ENCODE data around the gene CASP8.
"Not testable (repeated sequence)": the region's sequence is repeated elsewhere in the genome, so short reads cannot be mapped to it uniquely, and the experiment has no call there.

CASP8 gene

DNA sequence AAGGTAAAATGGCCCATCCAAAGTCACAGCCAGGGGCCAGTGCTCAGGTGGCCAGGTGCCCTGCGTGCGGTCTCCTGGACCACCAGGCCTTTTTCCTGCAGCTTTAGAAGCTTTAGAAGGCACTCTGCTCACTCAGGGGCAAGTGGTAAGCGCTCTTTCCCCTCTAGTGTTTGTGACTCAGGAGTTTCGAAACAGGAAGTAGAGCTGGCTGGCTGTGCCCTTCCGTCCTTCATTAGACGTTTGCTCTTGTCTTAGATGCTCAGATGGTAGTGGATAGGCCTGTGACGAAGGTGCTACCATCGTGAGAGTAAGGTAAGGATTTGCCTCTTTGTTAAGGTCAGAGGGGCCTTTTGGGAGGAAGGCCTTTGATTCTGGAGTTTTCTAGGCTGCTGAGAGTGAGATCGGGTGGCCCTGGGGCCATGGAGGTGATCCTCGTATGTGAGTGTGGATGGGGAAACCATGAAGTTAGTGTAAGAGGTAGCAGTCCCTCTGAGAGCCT lies at the start of gene CASP8:
Gene CASP8 (plus strand): TSS at position 235 of the 499 bp plus-strand sequence. CDS start 5,951 bp downstream, outside the sequence.
- no peak for DNase-seq

DNA sequence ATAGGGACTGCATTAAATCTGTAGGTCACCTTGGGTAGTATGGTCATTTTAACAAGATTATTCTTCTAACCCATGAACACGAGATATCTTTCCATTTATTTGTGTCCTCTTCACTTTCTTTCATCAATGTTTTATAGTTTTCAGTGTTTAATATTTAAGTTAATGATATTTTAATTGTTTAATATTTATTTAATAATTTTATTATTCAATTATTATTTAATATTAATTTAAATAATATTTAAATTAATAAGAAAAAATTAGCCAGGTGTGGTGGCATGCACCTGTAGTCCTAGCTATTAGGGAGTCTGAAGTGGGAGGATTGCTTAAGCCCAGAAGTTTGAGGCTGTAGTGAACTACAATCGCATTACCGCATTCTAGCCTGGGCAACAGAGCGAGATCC lies 44.4 kb upstream of the CASP8 start:
- DNase-seq: no peak

DNA sequence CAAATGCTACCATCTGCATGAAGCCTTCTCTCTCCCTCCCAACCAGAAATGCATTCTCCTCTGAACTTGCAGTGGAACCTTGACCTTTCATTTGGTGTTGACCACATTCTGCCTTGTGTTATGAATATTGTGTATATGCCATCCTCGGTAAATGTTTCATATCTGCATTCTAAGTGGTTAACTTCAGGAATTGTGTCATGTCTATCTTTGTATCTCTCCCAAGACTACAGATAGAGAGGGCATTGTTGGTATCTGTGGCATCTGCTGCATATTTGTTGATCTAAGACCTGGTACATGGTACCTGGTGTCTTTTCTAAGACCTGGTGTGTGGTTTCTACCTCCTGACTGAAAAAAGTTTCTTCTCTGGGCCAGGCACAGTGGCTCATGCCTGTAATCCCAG lies 43.4 kb upstream of the CASP8 start:
- DNase-seq: no peak

DNA sequence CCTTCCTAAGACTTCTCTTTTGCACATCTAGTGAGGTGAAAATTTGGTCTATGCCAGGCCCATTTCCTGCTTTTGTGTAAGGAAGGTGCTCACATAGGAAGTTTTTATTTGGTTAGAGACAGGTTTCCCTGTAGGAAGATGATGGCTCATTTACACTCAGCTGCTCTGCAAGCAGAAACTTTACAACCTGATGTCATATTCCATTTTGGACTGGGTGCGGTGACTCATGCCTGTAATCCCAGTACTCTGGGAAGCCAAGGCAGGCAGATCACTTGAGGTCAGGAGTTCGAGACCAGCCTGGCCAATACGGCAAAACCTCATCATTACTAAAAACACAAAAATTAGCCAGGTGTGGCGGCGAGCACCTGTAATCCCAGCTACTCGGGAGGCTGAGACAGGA lies 41.6 kb upstream of the CASP8 start:
- no peak for DNase-seq

DNA sequence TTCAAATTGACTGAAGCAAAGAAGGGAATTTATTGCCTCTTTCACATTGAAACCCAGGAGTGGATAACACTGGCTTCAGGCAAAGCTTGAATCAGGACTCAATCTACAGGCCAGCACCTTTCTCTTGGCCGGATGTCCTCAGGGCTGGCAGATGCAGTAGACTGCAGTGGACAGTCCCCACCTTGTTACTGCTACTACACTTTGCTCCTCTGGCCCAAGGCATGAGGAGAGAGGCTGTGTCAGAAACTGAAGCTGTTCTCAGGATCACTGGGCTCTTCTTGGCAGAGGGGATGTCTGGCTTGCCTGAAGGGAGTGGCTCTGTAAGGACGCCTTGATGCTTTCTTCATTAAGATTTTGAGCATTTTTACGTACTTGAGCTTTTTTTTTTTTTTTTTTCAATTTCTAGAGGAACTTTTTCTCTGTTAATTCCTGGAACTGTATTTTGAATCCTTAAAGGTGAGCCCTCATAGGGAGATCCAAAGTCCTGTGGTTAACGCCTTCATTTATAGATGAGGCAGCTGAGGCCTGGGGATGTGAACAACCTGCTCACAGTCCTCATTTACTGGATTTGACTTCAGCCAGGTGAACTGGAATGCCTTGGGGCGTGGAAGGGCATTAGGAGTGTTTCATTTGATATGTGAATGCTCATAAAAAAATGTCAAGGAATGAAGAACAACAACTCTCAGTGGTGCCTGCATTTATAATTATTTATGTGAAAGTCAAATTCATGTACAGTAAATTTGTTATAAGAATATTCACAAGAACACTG lies 40.8 kb upstream of the CASP8 start:
- DNase-seq: no peak

DNA sequence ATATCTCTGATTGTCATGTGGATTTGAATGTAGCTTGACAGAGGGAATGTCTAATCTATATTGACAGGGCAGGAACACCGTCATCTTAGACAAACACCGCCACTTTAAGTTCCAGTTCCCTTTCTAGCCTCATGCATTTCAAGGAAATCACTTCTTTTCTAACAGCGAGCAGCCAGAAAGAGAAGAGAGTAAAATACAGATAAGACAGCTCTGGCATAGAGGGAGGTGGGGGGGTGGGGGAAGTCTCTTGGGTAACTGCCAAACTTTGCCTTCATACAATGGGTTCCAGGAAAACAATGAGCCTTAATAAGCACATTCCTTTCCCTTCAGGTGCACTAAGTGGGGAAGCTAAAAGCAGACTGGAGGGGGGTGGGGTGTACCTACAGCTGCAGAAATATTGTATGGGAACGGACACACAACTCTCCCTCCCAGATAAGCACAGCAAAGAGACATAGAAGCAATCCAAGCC lies 40.2 kb upstream of the CASP8 start:
- DNase-seq: no peak

DNA sequence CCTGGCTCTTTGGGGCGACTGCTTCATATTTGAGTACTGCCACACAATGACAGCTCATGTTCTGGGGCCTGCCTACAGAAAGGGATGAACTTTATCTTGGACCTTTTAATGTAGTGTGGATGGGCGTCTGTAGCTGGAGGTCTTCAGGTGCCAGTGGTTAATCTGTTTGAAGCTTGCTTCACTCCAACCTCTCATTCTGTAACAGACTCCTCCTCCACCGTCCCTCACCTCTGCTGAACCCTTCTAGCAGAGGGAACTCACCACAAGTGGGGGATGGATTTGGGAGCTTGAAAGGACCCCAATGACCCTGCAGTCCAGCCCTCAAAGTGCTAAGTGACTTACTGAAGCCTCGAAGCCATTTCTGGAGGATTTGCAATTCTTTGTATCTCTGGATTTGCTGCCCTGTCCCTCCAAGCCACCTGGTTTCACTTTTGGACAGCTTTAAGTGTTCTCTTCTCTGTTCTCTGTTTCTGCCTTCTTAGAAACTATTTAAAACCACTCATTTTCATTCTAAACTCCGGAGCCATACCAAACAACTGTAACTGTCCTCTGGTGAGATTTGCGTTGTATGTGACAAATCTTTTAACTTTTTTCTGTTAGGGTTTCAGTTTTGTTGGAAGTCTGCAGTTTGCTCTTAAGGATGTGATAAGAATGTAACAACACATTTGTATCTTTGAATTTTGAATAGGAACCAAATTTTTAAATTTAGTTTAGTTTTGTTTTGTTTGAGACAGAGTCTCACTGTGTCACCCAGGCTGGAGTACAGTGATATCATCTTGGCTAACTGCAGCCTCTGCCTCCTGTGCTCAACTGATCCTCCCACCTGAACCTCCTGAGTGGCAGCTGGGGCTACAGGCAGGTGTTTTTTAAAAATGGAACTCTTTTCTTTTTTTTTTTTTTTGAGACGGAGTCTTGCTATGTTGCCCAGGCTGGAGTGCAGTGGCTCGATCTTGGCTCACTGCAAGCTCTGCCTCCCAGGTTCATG lies 37.0 kb upstream of the CASP8 start:
- no peak for DNase-seq

DNA sequence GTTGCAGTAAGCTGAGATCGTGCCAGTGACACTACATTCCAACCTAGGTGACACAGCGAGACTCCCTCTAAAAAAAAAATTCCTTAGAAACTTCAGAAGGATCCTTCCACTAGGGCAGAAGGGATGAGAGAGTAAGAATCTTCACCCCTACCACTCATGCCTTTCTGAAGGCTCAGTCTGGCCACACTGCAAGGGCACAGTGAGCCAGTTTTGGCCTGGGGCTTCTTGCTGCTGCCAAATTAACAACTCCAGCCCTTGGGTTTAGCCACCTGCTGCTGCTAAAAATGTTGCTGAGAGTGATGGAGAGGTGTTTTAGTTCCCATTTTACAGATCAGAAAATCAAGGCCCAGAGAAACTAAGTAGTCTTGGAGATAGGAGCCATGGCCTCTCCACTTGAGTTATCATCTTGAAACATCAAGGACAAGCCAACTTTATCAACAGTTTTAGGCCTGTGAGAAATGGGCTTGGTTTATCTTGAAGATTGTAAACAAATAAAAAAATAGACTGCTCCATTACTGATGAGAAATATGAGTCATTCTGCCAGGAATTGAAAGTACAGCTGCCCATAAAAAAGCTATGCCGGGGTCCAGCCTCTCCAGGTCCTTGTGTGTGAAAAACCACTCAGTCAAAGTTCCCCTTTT lies 31.9 kb upstream of the CASP8 start:
- DNase-seq: no peak

DNA sequence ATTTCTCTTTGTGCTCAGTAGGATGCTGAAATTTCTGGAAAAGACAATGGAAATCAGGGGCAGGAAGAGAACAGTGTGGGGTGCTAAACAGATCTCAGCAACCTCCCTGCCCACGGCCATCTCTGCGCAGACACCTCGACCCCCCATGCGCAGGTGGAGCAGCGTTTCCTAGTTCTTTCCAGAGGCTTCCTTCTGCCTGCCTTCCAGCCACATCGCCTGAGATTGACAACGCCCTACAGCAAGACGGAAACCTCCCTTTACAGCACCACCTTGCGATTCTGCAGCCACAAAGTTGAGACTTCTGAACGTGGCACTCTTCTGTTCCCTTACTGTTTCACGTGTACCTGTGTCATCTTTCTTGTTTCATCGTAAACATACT lies 31.4 kb upstream of the CASP8 start:
- DNase-seq: no peak

DNA sequence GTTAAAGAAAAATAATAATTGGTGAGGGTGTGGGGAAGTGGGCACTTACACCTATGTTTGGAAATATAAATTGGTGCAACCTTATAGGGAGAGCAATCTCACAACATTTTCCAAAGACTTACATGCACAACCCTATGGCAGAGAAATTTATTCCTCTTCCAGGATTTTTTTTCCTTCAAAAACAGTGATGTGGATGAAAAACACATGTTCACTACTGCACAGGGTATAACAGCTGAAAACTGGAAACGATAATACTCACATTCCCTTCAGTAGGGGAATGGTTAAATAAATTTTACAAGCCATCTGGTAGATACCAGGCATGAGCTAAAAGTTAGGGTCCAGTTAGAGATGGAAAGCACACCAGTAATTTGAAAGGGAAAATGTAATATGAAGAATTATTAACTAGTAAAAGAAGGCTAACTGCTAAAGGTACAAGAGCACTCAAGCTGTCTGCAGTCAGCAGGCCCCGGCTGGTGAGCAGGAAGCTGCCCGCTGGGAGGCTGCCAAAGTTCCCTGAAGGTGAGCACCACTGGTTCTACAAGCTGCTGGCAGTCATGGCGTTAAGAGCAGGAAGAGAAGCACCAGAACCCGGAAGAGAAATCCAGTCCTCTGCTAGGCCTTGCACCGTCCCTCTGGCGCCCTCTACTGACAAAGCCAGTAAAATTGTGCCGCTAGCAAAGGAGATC lies 28.4 kb upstream of the CASP8 start:
- peak; percentile 97 for DNase-seq

DNA sequence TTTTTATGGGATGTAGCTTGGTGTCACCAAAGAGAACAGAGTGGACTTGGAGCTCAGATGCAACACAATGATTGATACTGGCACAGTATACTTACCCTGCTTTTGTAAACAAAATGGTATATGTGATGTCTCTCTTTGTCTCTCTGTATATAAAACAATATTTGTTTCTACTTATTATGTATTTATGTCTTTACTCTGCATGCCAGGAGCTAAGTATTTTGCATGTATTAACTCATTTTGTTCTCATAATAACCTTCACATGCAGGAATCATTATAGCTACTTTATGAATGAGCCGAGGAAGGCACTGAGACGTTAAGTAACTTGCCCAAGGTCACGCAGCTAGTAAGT lies 27.9 kb upstream of the CASP8 start:
- DNase-seq: no peak

DNA sequence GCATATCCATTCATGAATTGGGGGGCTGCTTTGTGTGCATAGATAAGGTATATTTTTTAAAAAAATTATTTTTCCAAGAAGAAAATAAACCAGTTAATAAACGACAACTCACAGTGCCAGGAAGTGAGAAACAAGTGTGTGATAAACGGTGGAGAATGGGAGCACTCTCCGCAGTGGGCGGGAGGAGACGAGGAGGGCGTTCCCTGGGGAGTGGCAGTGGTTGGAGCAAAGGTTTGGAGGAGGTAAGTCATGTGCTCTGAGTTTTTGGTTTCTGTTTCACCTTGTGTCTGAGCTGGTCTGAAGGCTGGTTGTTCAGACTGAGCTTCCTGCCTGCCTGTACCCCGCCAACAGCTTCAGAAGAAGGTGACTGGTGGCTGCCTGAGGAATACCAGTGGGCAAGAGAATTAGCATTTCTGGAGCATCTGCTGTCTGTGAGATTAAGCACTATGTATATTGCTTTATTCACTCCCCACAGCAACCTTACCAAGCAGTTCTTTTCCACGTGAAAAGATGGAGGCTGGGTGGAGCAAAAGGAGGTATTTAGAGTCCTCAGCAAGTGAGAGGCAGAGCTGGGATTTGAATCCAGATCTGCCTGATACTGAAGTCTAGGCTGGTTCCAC lies 27.0 kb upstream of the CASP8 start:
- DNase-seq: peak; percentile 90

DNA sequence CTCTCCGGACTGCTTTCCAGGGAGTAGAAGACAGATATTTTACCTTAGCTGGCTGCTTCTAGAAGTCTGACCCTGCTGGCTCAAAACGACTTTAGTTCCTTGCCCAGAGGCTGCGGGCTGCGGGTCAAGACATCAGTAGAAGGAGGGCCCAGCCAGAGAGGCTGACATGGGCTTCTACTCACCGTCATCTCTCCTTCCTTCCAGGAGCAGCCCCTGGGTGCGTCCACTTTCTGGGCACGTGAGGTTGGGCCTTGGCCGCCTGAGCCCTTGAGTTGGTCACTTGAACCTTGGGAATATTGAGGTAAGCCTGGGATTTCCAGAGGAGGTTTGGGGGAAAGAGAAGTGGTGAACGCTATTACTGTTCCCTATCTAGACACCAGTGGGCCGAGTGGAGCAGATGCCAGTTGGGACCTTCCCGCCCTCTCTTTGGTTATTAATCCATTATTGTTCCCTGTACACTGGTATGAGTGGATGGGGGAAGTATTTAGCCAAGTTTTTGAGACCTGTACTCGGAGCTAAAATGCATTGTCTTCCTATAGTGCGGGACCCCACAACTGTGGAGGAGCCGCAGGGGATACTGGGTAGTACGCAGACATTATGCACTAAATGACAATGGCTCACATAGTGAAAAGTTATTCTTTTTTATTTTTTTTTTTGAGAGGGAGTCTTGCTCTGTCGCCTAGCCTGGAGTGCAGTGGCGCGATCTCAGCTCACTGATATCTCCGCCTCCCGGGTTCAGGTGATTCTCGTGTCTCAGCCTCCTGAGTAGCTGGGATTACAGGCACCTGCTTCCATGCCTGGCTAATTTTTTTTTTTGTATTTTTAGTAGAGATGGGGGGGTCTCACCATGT lies 26.3 kb upstream of the CASP8 start:
- no peak for DNase-seq

DNA sequence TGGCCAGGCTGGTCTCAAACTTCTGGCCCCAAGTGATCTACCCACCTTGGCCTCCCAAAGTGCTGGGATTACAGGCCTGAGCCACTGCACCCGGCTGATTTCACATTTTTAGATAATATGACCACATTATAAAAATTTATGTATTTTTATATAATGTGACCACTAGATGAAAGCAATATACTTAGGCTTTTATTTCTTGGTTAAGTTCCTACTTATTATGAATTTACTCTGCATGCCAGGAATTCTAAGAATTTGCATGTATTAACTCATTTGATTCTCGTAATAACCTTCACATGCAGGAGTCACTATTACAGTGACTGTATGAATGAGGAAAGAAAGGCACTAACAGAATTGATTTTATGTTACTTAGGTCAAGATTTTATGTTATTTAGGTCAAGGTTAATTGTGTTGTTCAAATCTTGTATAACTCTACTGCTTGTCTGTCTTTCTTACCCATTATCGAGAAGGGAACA lies 25.6 kb upstream of the CASP8 start:
- DNase-seq: no peak

DNA sequence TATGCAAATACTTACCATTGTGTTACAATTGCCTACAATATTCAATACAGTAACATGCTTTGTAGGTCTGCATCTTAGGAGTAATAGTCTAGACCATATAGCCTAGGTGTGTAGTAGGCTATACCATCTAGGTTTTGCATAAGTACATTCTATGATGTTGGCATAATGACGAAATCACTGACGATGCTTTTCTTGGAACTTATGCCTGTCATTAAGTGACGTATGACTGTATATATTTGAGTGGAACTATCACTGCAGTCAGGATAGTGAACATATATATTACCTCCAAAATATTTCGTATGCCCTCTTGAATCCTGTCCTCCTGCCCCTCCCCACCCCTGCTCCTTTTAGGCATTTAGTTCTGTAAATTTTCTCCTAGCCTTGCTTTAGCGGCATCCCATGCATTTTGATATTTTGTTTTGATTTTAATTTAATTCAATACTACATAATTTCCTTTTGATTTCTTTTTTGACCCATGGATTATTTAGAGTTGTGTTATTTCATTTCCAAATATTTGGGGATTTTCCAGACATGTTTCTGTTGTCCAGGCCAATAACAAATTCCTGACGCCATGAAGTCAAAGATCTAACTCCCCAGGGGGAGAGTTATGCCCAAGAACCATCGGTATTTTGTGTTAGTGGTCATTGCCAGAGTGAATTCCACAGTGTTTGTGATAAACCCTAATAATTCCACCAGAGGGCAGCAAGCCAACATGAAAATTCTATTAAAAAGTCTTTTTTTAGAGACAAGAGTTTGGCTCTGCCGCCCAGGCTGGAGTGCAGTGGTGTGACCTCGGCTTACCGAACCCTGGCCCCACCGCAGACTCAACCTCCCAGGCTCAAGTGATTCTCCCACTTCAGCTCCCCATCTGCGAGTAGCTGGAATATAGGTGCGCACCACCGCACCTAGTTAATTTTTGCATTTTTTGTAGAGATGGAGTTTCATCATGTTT lies 24.2 kb upstream of the CASP8 start:
- no peak for DNase-seq

DNA sequence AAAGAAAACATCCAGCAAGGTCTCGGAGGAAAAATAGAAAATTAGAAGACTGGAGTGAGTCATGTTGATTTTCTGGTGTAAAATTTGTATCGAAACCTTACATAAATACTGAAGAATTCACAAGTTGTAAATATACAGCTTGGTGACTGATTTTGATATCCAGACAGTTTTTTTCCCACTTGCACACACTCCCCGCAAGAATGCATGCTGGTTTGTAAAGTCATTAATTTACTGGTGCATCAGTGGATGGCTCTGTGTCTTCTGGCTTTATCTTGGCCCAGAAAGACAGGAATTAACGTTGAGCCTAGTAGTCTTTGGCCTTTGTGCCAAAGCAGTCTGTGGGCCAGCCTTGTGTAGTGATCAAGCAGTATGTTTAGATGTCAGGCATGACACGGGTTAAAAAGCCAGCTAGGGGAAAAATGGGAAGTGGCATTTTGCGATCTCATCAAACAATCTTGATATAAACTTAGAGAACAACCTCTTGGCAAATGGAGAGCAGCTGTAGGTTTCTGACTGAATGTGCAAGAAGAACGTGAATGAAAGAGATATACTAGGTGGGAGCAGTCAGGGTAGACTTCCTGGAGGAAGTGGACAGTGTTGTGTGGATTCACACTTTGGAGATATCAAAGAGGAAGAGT lies 22.7 kb upstream of the CASP8 start:
- DNase-seq: no peak

DNA sequence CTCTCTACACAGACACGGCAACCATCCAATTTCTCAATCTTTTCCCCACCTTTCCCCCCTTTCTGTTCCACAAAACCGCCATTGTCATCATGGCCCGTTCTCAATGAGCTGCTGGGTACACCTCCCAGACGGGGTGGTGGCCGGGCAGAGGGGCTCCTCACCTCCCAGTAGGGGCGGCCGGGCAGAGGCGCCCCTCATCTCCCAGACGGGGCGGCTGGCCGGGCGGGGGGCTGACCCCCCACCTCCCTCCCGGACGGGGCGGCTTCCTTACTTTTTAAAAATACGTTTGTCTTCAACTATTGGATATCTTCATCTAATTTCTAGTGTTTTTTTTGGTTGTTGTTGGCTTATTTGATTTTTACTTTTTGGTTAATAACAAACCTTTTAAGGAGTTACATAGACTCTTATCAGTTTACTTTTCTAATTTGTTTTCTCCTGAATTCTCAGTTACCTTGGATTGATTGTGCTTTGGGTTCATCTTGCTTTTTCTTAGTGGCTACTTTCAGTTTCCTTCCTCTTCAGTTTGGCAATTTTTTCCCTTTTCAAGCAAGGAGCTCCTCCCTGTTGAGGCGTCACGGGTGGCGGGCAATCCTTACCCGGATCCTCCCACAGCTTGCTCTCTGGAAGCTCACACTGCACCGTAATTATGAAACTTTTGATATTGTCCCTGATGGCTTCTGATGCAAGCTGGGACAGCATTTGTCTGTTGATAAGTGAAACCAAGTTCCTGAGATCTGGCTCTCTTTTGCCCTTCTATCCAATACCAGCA lies 21.0 kb upstream of the CASP8 start:
- DNase-seq: not testable (repeated sequence)

DNA sequence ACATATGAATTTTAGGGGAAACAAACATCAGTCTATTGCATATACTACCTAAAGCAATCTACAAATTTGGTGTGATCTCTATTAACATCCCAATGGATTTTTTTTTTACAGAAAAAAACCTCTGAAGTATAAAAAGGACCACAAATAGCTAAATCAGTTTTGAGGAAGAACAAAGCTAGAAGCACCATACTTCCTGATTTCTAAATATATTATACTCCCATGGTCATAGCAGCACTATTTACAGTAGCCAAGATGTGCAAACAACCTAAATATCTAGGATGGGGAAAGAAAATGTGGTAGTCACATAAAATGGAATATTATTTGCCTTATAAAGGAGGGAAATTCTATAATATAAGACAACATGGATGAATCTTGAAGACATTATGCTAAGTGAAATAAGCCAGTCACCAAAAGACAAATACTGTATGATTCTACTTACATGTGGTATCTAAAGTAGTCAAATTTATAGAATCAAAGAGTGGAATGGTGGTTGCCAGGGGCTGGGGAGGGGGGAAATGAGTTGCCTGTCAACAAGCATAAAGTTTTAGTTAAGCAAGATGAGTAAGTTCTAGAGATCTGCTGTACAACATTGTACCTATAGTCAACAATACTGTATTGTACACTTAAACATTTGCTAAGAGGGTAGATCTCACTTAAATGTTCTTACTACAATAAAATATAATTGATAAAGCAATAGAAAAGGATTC lies 17.6 kb upstream of the CASP8 start:
- no peak for DNase-seq
